ENCODE measurements around the gene POM121L2.

POM121L2 gene

DNA sequence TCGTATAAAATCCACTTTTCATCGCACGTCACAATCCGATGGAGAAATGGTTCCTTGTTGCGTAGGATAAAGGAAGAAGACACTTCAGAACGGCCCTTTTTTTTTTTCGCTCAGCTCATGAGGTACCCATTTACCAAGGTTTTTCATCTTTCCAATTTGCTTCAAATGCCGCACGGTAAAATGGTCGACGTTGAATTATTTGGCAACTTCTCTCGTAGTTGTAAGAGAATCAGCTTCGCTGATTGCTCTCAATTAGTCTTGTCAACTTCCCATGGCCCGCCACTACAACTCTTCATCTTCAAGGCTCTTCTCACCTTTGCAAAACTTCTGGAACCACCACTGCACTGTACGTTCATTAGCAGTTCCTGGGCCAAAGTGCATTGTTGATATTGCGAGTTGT lies 28.8 kb downstream of the POM121L2 start:
- H3K4me3 Mint-ChIP-seq: no peak overlapping the region
- TF ChIP-seq, protein P1, sequence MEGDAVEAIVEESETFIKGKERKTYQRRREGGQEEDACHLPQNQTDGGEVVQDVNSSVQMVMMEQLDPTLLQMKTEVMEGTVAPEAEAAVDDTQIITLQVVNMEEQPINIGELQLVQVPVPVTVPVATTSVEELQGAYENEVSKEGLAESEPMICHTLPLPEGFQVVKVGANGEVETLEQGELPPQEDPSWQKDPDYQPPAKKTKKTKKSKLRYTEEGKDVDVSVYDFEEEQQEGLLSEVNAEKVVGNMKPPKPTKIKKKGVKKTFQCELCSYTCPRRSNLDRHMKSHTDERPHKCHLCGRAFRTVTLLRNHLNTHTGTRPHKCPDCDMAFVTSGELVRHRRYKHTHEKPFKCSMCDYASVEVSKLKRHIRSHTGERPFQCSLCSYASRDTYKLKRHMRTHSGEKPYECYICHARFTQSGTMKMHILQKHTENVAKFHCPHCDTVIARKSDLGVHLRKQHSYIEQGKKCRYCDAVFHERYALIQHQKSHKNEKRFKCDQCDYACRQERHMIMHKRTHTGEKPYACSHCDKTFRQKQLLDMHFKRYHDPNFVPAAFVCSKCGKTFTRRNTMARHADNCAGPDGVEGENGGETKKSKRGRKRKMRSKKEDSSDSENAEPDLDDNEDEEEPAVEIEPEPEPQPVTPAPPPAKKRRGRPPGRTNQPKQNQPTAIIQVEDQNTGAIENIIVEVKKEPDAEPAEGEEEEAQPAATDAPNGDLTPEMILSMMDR (IDR thresholded peaks at IDR 0.05): no peak
- peaks cover 18% of the 10 kb centered on the region for H3K4me1 Mint-ChIP-seq
- peaks cover 48% of the 10 kb centered on the region for H3K9me3 Mint-ChIP-seq
- H3K36me3 Mint-ChIP-seq (ENCODE audit: low read depth): peaks cover 11% of the 10 kb centered on the region
- no peak overlapping the region for H3K27ac Mint-ChIP-seq
- no peak for DNase-seq
- peaks cover 66% of the 10 kb centered on the region for H3K27me3 Mint-ChIP-seq (ENCODE audit: low read depth, poor library complexity)

DNA sequence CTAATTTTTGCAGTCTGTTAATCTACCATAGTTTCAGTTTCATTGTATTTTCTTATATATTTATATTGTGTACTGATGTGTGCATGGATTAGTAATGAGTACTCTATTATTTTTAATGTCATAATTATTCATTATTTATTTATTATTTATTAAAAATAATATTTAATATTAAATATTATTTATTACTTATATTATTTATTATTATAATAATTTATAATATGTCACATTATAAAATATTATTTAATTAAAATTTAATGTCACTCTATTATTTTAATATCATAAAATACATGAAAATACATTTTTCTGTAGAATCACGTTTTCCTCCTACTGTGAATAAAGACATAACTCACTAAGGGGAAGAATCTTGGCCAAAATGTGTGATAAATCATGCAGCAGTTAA lies 30.5 kb downstream of the POM121L2 start:
- Mint-ChIP-seq H3K27me3 (ENCODE audit: low read depth, poor library complexity) (peaks cover 66% of the 10 kb centered on the region), H3K4me3 (peak overlapping the region; percentile 97), H3K36me3 (ENCODE audit: low read depth) (peaks cover 11% of the 10 kb centered on the region), H3K27ac (no peak overlapping the region), H3K9me3 (peaks cover 52% of the 10 kb centered on the region), H3K4me1 (peaks cover 10% of the 10 kb centered on the region)
- TF ChIP-seq, protein P1 (IDR thresholded peaks at IDR 0.05): no peak
- no peak for DNase-seq

- Mint-ChIP-seq H3K9me3 (peaks cover 50% of the 10 kb centered on the region), H3K4me1 (peaks cover 10% of the 10 kb centered on the region), H3K27me3 (ENCODE audit: low read depth, poor library complexity) (peaks cover 66% of the 10 kb centered on the region), H3K4me3 (peak overlapping the region; percentile 97), H3K36me3 (ENCODE audit: low read depth) (peaks cover 8% of the 10 kb centered on the region), H3K27ac (no peak overlapping the region)
- TF ChIP-seq, protein P1 (IDR thresholded peaks at IDR 0.05): no peak
- DNase-seq: no peak
Measured at GRCh38 chr6:27281105-27281539, 31.0 kb downstream of the POM121L2 start.

- H3K36me3 Mint-ChIP-seq (ENCODE audit: low read depth): peaks cover 4% of the 10 kb centered on the region
- peak; percentile 32 for DNase-seq
- peaks cover 45% of the 10 kb centered on the region for H3K9me3 Mint-ChIP-seq
- H3K4me1 Mint-ChIP-seq: peaks cover 10% of the 10 kb centered on the region
- H3K4me3 Mint-ChIP-seq: peak overlapping the region; percentile 97
- H3K27ac Mint-ChIP-seq: peak overlapping the region; percentile 10
- peaks cover 66% of the 10 kb centered on the region for H3K27me3 Mint-ChIP-seq (ENCODE audit: low read depth, poor library complexity)
- TF ChIP-seq, protein P1 (IDR thresholded peaks at IDR 0.05): no peak
Measured at GRCh38 chr6:27280540-27281000, 31.5 kb downstream of the POM121L2 start.

- H3K36me3 Mint-ChIP-seq (ENCODE audit: low read depth): peaks cover 4% of the 10 kb centered on the region
- H3K9me3 Mint-ChIP-seq: peaks cover 41% of the 10 kb centered on the region
- peak; percentile 69 for DNase-seq
- H3K27me3 Mint-ChIP-seq (ENCODE audit: low read depth, poor library complexity): peaks cover 66% of the 10 kb centered on the region
- peaks cover 5% of the 10 kb centered on the region for H3K4me1 Mint-ChIP-seq
- H3K27ac Mint-ChIP-seq: peak overlapping the region; percentile 10
- TF ChIP-seq, protein P1 (IDR thresholded peaks at IDR 0.05): no peak
- peak overlapping the region; percentile 97 for H3K4me3 Mint-ChIP-seq
Measured at GRCh38 chr6:27280064-27280539, 32.0 kb downstream of the POM121L2 start.

DNA sequence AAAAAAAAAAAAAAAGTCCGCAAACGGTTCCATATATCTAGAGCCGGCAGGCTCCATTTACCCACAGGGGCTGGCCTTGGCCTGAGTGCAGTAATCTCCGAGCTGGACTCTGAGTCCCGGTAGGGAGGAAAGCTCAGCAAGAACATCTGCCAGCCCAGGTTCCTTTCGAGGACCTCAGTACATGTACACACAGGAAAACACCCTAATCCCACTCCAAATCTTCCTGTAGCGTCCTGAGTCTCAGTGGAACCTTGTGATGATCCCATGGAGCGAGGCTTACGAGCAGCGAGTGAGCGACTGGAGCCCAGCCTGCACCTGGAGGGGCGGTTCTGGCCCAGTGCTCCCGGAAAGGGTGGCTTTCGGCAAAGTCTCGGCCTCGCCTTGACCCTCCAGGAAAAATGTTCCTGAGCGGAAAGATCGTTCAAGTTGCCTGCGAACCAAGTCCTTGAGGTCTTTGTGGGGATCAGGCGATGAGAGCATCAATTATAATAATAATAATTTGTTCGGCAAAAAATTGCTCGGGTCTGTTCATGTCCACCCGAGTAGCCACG lies 32.5 kb downstream of the POM121L2 start:
- peaks cover 4% of the 10 kb centered on the region for H3K36me3 Mint-ChIP-seq (ENCODE audit: low read depth)
- peak overlapping the region; percentile 97 for H3K4me3 Mint-ChIP-seq
- peaks cover 69% of the 10 kb centered on the region for H3K27me3 Mint-ChIP-seq (ENCODE audit: low read depth, poor library complexity)
- peaks cover 36% of the 10 kb centered on the region for H3K9me3 Mint-ChIP-seq
- H3K4me1 Mint-ChIP-seq: peaks cover 5% of the 10 kb centered on the region
- TF ChIP-seq, protein P1 (IDR thresholded peaks at IDR 0.05): no peak
- H3K27ac Mint-ChIP-seq: no peak overlapping the region
- DNase-seq: peak; percentile 52
